WERI-Rb-1 (cell line): ENCODE measurements around the gene LPCAT1.

Experiments
- DNase-seq: peaks from one replicate; pipeline ENCODE4 v3.0.0-alpha.2; 2020
- H3K27ac ChIP-seq: fragments of 250-450 bp; sonication (Bioruptor Pico); 2 replicates; pipeline ENCODE4 v1.5.1; 2020; ENCODE audit warnings: mild to moderate bottlenecking, moderate library complexity
- H3K27me3 ChIP-seq: fragments of 250-450 bp; sonication (Bioruptor Pico); 2 replicates; pipeline ENCODE4 v1.5.1; 2021; ENCODE audit warnings: mild to moderate bottlenecking, low read depth, moderate library complexity; ENCODE audit not compliant: insufficient read depth, severe bottlenecking
- H3K36me3 ChIP-seq: fragments of 250-450 bp; sonication (Bioruptor Pico); 2 replicates; pipeline ENCODE4 v1.5.1; 2020; ENCODE audit warnings: mild to moderate bottlenecking, moderate library complexity
- H3K4me3 ChIP-seq: 2 replicates; pipeline ENCODE4 v1.5.1; 2011; ENCODE audit warnings: low read depth, mild to moderate bottlenecking, control low read depth, low read length
- H3K9me3 ChIP-seq: fragments of 250-450 bp; sonication (Bioruptor Pico); 2 replicates; pipeline ENCODE4 v1.5.1; 2021; ENCODE audit warnings: mild to moderate bottlenecking, moderate library complexity; ENCODE audit not compliant: severe bottlenecking
- CTCF ChIP-seq: IDR thresholded peaks from 2 replicates; pipeline ENCODE4 v1.5.1; 2011; ENCODE audit warnings: low read depth, mild to moderate bottlenecking, control low read depth, inconsistent platforms, low read length

LPCAT1 gene

DNA sequence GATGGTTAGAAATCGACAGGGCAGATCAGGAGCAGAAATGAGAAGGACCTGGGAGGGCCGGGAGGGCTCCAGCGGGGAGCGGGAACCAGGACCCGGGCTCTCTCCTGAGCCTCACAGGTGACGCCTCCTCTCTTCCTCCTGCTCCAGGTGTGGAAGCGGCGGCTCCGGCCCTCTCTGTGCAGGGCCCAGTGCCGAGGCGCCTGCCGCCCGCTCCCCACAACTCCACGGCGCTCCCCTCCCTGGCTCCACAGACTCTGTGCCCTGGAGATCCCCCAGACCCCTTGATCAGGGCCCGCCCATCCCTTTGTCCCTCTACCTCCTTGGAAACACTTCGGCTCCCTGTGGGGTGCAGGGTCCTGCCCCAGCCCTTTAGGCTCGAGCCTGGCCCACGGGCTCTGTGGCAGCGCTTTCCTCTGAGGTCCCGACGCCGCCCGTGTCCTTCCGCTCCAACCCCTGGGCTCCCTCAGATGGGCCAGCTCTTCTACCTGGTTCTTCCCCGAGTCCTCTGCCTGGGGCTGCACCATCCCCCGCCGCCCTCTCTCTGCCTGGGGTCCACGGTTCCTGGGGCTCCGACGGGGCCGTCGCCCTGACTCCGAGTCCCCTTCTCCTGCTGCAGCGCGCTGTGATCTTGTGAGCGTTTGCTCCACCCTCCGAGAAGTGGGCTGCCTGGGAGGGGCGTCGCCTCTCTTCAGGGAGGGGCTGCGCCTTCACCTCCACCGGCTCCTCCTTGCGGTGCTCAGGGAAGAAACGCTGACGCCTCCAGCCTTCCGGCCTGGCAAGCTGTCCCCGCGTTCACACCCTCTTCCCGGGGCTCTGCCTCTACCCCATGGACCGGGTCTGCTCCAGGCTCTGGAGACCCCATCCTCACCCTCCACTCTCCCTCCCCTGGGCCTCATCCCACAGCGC is 56.2 kb downstream of the LPCAT1 start:
- TF ChIP-seq CTCF: no peak
- H3K4me3 ChIP-seq: no peak overlapping the region
- H3K36me3 ChIP-seq: peaks cover 82% of the 10 kb centered on the region
- no peak for DNase-seq
- no peaks in the 10 kb centered on the region for H3K9me3 ChIP-seq
- H3K27me3 ChIP-seq: no peaks in the 10 kb centered on the region
- no peak overlapping the region; the same call in 1 of the 2 replicates for H3K27ac ChIP-seq

DNA sequence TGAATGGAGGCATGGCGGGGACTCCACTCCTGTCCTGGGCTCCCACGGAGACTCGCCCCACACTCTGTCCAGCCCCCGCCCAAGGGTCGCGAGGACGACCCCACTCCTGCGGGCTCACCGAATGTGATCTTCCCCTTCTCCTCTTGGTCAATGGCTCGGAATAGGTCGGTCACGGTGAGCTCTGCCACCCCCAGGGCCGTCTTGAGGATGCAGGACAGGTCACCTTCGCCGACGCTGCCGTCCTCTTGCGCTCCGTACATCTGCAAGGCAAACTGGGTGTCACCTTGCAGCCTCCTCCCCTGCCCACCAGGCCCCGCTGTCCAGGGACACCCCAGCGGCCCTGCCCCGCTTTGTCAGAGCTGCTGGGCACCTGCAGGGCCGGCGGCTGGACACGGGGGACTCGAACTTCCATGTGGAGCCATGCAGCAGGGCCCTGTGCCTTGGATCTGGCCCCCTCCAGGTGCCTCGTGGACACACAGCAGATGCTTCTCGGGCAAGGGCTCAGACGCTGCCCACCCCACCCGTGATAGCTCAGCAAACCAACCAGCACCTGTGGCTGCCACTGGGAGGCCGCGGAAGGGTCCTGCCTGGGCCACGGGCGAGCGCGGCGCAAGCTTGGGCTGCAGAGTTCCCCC is 57.0 kb downstream of the LPCAT1 start:
- Histone ChIP-seq H3K4me3 (no peak overlapping the region), H3K36me3 (peaks cover 81% of the 10 kb centered on the region), H3K9me3 (no peaks in the 10 kb centered on the region), H3K27ac (no peak overlapping the region), H3K27me3 (no peaks in the 10 kb centered on the region)
- no peak for TF ChIP-seq CTCF
- DNase-seq: no peak

GRCh38 chr5:1465966-1466471 is 57.7 kb downstream of the LPCAT1 start:
- Histone ChIP-seq H3K4me3 (no peak overlapping the region), H3K9me3 (no peaks in the 10 kb centered on the region), H3K27ac (no peak overlapping the region), H3K36me3 (peaks cover 81% of the 10 kb centered on the region), H3K27me3 (no peaks in the 10 kb centered on the region)
- no peak for DNase-seq
- no peak for TF ChIP-seq CTCF

- peaks cover 79% of the 10 kb centered on the region for H3K36me3 ChIP-seq
- no peaks in the 10 kb centered on the region for H3K9me3 ChIP-seq
- DNase-seq: no peak
- TF ChIP-seq CTCF: no peak
- no peak overlapping the region for H3K4me3 ChIP-seq
- no peak overlapping the region for H3K27ac ChIP-seq
- H3K27me3 ChIP-seq: no peaks in the 10 kb centered on the region
Measured at GRCh38 chr5:1465117-1465516, 58.6 kb downstream of the LPCAT1 start.

DNA sequence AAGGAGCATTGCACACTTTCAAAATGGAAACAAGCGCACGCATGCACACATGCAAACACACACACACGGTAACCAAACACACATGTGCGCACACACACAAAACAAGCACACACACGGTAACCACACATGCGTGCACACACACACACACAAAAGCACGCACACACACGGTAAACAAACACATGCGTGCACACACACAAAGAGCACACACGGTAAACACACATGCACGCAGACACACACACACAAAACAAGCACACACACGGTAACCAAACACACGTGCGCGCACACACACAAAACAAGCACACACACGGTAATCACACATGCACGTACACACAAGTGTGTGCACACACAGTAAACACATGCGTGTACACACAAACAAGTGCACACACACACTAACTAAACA is 59.2 kb downstream of the LPCAT1 start:
- no peaks in the 10 kb centered on the region for H3K27me3 ChIP-seq
- peaks cover 79% of the 10 kb centered on the region for H3K36me3 ChIP-seq
- no peak overlapping the region for H3K27ac ChIP-seq
- no peak for TF ChIP-seq CTCF
- no peaks in the 10 kb centered on the region for H3K9me3 ChIP-seq
- DNase-seq: no peak
- no peak overlapping the region for H3K4me3 ChIP-seq
